Measurements from ENCODE around the gene R3HCC1L.
"Not testable (repeated sequence)": the region's sequence is repeated elsewhere in the genome, so short reads cannot be mapped to it uniquely, and the experiment has no call there.

Gene R3HCC1L

GRCh38 chr10:98217801-98218200 is 83.3 kb downstream of the R3HCC1L start:
- H3K4me3 ChIP-seq (ENCODE audit: low read length), result no peak overlapping the region
- no peak for TF ChIP-seq ZNF274 (IDR thresholded peaks at IDR 0.05; ENCODE audit: low read depth, low read length)

DNA sequence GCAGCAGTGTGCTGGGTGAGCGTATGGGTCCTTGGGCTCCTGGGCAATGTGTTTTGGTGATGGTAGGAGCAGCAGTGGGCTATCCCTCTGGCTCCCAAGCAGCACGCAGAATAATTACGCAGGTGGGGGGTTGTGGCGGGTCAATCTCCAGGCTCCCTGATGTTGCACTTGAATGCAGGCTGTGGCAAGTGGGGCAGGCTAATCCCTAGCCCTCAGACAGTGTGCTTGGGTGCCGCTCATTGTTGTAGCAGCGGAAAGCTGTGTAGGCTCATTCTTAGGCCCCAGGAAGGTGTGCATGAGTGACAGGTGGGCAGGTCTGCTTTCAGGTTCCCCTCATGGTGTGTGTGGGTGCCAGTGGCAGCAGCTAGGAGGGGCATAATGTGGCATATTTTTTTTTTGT is 89.4 kb downstream of the R3HCC1L start:
- H3K4me3 ChIP-seq (ENCODE audit: low read length), result no peak overlapping the region
- no peak for TF ChIP-seq ZNF274 (IDR thresholded peaks at IDR 0.05; ENCODE audit: low read depth, low read length)

- no peak overlapping the region for H3K4me3 ChIP-seq (ENCODE audit: low read length)
These were observed 90.1 kb downstream of the R3HCC1L start for GRCh38 chr10:98224509-98224908.

GRCh38 chr10:98224996-98225395 is 90.5 kb downstream of the R3HCC1L start:
- no peak overlapping the region for H3K4me3 ChIP-seq (ENCODE audit: low read length)
- TF ChIP-seq ZNF274 (IDR thresholded peaks at IDR 0.05; ENCODE audit: low read depth, low read length), result no peak

More at GRCh38 chr10:98224509-98224908, 90.1 kb downstream of the R3HCC1L start:
- no peak for TF ChIP-seq ZNF274 (IDR thresholded peaks at IDR 0.05; ENCODE audit: low read depth, low read length)

- no peak for TF ChIP-seq ZNF274 (IDR thresholded peaks at IDR 0.05; ENCODE audit: low read depth, low read length)
These were observed 92.2 kb downstream of the R3HCC1L start for GRCh38 chr10:98226508-98227144.

GRCh38 chr10:98227713-98228112 is 93.3 kb downstream of the R3HCC1L start:
- not testable (repeated sequence) for H3K4me3 ChIP-seq (ENCODE audit: low read length)

More at GRCh38 chr10:98226508-98227144, 92.2 kb downstream of the R3HCC1L start:
- H3K4me3 ChIP-seq (ENCODE audit: low read length), result no peak overlapping the region

DNA sequence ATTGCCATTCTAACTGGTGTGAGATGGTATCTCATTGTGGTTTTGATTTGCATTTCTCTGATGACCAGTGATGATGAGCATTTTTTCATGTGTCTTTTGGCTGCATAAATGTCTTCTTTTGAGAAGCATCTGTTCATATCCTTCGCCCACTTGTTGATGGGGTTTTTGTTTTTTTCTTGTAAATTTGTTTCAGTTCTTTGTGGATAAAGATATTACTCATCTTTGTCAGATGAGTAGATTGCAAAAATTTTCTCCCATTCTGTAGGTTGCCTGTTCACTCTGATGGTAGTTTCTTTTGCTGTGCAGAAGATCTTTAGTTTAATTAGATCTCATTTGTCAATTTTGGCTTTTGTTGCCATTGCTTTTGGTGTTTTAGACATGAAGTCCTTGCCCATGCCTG is 93.8 kb downstream of the R3HCC1L start:
- H3K4me3 ChIP-seq (ENCODE audit: low read length), result not testable (repeated sequence)

DNA sequence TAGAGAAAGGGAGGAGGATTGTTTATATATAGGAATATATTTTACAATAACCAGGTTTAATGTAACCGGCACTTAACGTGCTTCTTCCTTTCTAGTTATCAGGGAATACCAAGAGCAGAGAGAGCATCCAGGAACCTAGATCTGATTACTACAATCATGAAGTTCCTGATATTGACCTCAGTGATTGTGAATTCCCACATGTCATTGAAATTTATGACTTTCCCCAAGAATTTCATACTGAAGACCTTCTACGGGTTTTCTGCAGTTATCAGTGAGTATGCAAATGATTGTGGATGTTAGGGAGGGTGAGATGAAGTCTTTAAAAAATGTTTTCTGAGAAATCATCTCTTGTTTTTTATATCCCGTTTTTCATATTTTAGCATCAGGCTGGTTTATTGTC is 97.0 kb downstream of the R3HCC1L start:
- no peak overlapping the region for H3K4me3 ChIP-seq (ENCODE audit: low read length)
- TF ChIP-seq ZNF274 (IDR thresholded peaks at IDR 0.05; ENCODE audit: low read depth, low read length), result no peak

- no peak for TF ChIP-seq ZNF274 (IDR thresholded peaks at IDR 0.05; ENCODE audit: low read depth, low read length)
- H3K4me3 ChIP-seq (ENCODE audit: low read length), result no peak overlapping the region
These were observed 101.4 kb downstream of the R3HCC1L start for GRCh38 chr10:98235846-98236245.

DNA sequence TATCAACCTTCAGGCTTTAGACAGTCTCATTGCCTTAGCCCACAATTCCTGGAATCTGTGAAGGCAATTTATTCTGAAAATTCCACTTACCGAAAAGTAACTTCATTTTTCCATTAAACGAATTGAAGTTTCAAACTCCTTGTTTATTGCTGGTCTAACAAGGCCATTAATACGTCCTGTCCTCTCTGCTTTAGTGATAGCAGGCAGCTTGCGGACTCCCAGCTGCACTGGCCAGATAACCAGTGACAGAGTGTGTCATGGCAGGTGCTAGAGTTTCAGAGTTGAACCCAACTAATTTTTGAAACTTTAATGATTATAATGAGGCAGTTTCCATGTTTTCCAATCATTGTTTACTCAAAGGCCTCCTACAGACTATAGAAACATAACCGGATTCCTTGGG is 102.4 kb downstream of the R3HCC1L start:
- H3K4me3 ChIP-seq (ENCODE audit: low read length), result no peak overlapping the region
- no peak for TF ChIP-seq ZNF274 (IDR thresholded peaks at IDR 0.05; ENCODE audit: low read depth, low read length)

- no peak overlapping the region for H3K4me3 ChIP-seq (ENCODE audit: low read length)
- TF ChIP-seq ZNF274 (IDR thresholded peaks at IDR 0.05; ENCODE audit: low read depth, low read length), result no peak
These were observed 103.9 kb downstream of the R3HCC1L start for GRCh38 chr10:98238391-98238790.

GRCh38 chr10:98240524-98240923 is 106.1 kb downstream of the R3HCC1L start:
- H3K4me3 ChIP-seq (ENCODE audit: low read length), result no peak overlapping the region
- no peak for TF ChIP-seq ZNF274 (IDR thresholded peaks at IDR 0.05; ENCODE audit: low read depth, low read length)

DNA sequence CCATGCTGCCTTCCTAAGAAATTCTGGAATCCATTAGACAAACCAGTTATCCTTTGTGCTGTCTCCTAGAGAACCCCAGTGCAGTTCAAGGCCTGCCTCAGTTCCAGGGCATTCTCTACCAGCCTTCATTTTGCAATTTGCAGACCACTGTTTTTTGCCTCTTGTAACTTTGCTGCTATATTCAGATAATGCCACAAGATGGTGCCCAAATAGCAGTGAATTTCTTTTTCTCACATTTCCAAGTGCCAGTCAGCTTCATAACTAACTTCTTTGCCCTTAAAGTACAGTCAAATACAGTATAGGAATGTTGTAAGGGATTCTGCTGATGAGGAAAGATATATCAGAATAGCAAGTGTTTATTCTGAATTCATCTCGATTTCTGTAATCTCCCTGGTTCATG is 108.4 kb downstream of the R3HCC1L start:
- TF ChIP-seq ZNF274 (IDR thresholded peaks at IDR 0.05; ENCODE audit: low read depth, low read length), result no peak
- H3K4me3 ChIP-seq (ENCODE audit: low read length), result no peak overlapping the region

GRCh38 chr10:98244141-98244540 is 109.7 kb downstream of the R3HCC1L start:
- H3K4me3 ChIP-seq (ENCODE audit: low read length), result no peak overlapping the region
- TF ChIP-seq ZNF274 (IDR thresholded peaks at IDR 0.05; ENCODE audit: low read depth, low read length), result no peak

DNA sequence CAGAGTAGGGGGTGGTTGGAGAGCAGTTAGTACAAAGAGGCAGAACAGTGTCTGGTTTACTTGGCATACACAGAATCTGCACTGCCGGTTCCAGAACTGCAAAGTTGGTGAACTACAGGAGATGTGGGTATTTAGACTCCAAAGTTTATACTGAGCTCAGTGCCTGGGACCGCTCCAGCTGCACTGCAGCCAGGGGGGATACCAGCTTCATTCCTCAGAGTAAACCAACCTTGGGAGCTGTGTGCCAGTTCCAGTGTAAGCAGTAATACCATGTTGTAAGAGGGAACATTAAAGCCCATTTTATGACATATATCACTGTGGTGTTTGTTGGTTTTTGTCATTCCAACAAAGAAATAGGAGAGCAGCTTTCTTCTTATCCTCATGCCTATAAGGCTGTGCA is 110.1 kb downstream of the R3HCC1L start:
- H3K4me3 ChIP-seq (ENCODE audit: low read length), result no peak overlapping the region
- no peak for TF ChIP-seq ZNF274 (IDR thresholded peaks at IDR 0.05; ENCODE audit: low read depth, low read length)

All from GM08714 (cell line).